GM13976 (cell line): ENCODE results near the gene BCL2L2.
A peak's percentile ranks its signal among the peaks of the same experiment; 100 is the strongest.

Experiments used
- DNase-seq: peaks from one replicate; pipeline ENCODE4 v3.0.0; 2012; ENCODE audit warnings: low spot score
- CTCF ChIP-seq: IDR thresholded peaks from 2 replicates; pipeline ENCODE4 v1.5.1; 2012; ENCODE audit warnings: borderline replicate concordance, mild to moderate bottlenecking; ENCODE audit not compliant: insufficient read depth; ENCODE audit errors: extremely low read depth, missing control alignments, control extremely low read depth
- in situ Hi-C: fragments of 300-500 bp; cut with MboI; formaldehyde crosslinking; loops from one replicate; pipeline ENCODE4 v1.12.0; 2022; ENCODE audit warnings: low sequenced_read_pairs, mixed read lengths, inconsistent platforms; ENCODE audit not compliant: unreplicated experiment

The BCL2L2 gene

DNA sequence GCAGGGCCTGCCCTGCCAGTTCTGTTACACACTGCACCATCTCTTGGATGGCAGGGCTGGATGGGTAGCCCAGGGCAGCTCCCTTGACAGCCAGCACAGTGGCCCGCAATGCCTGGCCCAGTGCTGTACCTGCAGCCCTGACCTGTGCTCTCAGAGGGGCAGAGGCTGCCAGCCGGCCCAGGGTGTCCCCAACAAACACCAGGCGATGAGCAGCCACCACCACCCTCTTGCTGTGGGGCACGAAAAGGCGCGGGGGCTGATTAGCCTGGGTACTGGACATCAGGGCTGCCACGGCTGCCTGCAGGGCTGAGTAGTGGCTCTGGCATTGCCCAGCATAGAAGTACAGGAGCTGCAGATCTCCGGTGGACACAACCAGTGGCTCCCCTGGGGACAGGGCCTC lies 50.6 kb downstream of the BCL2L2 start:
- in situ Hi-C loops, result no loop called here
- no peak for TF ChIP-seq CTCF
- peak; percentile 11 for DNase-seq

GRCh38 chr14:23358042-23358441 lies 51.4 kb downstream of the BCL2L2 start:
- in situ Hi-C loops, result no loop called here
- TF ChIP-seq CTCF, result no peak

DNA sequence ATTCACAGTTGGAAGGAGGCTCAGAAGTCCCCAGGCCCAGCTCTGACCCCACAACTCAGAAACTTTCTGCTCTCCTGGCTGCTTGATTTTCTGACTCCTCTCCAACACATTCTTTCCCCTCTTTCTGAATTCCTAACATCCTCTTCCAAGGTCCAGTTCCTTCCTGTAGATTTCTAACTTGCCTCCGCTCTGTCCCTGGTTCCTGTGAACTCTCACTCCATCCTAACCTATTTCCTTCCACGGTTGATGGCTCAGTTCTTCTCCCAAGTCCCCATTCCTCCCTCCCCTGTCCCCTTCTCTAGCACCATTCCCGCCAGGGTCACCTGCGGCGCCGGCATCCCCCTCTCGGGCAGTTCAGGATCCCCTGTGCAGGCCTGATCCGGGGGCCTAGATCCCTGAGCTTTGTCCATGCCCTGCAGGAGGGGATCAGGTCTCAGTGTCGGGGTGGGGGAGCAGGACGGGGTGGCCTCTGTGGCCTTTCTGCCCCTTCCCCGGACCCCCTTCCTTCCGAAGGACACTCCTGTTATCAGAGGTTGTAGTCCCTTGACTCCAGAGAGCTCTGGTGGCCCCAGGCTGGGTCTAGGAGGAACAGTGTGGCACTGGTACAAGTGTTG lies 52.0 kb downstream of the BCL2L2 start:
- in situ Hi-C loops, result no loop called here
- DNase-seq, result no peak
- no peak for TF ChIP-seq CTCF

More at GRCh38 chr14:23358042-23358441, 51.4 kb downstream of the BCL2L2 start:
- DNase-seq, result peak; percentile 6

DNA sequence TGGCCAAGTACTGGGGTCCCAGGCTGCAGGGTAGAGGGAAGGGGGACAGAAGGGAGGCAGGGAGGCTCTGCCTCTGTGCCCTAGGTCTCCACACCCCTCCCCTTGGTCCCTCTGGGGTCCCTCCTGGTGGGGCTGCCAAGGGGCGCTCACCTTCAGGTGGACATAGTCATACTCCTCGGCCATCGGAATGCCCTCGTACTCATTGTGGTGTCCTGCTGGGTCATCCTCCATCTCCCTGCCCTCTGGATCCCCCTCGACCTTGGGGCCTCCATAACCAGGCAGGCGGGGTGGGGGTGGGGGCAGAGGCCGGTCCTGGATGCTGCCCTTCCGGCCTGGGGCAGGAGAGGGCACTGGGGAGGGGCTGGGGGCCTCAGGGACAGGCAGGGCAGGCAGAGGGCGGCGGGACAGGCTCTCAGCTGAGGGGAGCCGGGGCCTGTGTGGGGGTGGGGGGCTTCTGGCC lies 52.6 kb downstream of the BCL2L2 start:
- TF ChIP-seq CTCF, result no peak
- in situ Hi-C loops, result no loop called here
- DNase-seq, result no peak

GRCh38 chr14:23359722-23360447 lies 53.3 kb downstream of the BCL2L2 start:
- in situ Hi-C loops, result no loop called here

DNA sequence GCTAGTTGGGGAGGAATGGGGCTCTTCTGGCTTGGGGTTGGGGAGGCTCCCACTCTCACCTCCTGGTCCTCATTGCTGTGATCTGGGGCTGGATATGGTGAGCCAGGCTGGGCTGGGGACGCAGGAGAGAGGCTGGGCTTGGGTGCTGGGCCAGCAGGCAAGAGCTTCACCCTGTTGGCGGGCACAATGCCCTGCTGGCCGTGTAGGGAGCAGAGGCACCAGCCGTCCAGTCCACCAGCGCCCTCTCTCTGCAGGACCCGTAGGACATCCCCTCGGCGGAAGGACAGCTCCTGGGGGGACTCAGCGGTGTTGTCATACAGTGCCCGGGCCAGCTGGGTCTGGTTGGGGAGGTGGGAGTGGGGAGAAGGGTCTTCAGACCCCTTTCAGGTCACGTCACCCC lies 53.9 kb downstream of the BCL2L2 start:
- DNase-seq, result no peak
- in situ Hi-C loops, result no loop called here
- no peak for TF ChIP-seq CTCF

More at GRCh38 chr14:23359722-23360447, 53.3 kb downstream of the BCL2L2 start:
- no peak for DNase-seq
- no peak for TF ChIP-seq CTCF
